ENCODE results near the gene CERCAM. TPM values are rescaled to one million over a fixed set of nuclear protein-coding genes. Genes with fewer than 3 reads are reported as not detected.

Gene CERCAM
- total RNA-seq, 1 donor from 2014 or later, result not detected

DNA sequence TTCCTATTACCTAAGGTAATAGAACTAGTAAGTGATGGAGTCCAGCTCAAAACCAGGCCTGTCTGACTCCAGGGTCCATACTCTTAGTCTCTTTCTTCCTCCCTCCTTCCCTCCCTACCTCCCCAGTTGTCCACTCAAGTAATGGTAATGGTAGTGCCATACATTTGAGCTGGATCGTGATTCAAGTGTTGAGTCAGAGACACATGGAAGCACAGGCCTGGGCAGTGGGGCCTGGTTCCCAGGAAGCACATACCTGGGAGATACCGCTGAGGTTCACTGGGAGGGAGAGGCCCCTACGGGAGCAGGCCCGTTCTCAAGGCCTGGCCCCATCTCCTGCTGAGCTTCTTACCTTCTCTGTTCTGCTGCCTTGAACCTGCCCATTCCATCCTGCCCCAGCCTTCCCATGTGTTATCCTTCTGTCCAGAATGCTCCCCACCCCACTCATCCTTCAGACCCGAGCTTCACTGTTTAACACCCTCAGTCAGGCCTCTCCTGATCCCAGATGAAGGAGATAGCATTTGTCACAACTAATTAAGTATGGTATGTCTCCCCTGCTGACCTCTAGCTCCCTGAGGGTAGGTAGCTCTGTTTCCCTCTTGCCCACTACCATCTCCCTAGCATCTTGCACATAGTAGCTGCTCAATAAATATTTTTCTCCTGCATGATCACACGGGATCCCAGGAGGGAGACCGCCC lies 35.7 kb upstream of the CERCAM start:
- H3K27ac ChIP-seq, result no peak overlapping the region
- Mint-ChIP-seq H3K9me3 (no peaks in the 10 kb centered on the region), H3K27ac (peak overlapping the region; percentile 98), H3K4me1 (peaks cover 87% of the 10 kb centered on the region), H3K27me3 (ENCODE audit: insufficient read depth, low read depth) (peaks cover 23% of the 10 kb centered on the region), H3K4me3 (peak overlapping the region; percentile 57), H3K36me3 (peaks cover 13% of the 10 kb centered on the region)
- no peaks in the 10 kb centered on the region for H3K79me2 ChIP-seq (ENCODE audit: low read depth)
- TF ChIP-seq EZH2phosphoT487 (IDR thresholded peaks at IDR 0.05) (no peak), EZH2 (IDR thresholded peaks at IDR 0.05) (no peak)
- TF ChIP-seq, protein P1, sequence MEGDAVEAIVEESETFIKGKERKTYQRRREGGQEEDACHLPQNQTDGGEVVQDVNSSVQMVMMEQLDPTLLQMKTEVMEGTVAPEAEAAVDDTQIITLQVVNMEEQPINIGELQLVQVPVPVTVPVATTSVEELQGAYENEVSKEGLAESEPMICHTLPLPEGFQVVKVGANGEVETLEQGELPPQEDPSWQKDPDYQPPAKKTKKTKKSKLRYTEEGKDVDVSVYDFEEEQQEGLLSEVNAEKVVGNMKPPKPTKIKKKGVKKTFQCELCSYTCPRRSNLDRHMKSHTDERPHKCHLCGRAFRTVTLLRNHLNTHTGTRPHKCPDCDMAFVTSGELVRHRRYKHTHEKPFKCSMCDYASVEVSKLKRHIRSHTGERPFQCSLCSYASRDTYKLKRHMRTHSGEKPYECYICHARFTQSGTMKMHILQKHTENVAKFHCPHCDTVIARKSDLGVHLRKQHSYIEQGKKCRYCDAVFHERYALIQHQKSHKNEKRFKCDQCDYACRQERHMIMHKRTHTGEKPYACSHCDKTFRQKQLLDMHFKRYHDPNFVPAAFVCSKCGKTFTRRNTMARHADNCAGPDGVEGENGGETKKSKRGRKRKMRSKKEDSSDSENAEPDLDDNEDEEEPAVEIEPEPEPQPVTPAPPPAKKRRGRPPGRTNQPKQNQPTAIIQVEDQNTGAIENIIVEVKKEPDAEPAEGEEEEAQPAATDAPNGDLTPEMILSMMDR (IDR thresholded peaks at IDR 0.05), result no peak
- no peak for DNase-seq (ENCODE audit: low spot score)
- peaks cover 28% of the 10 kb centered on the region for H3F3A ChIP-seq (ENCODE audit: low read depth)
- H3K4me2 ChIP-seq, result no peak overlapping the region
- H3K4me1 ChIP-seq, result peaks cover 23% of the 10 kb centered on the region
- H3K9me3 ChIP-seq (ENCODE audit: low read depth), result no peaks in the 10 kb centered on the region
- no peak overlapping the region for H3K4me3 ChIP-seq
- H3K36me3 ChIP-seq, result no peaks in the 10 kb centered on the region
- H4K20me1 ChIP-seq (ENCODE audit: low read depth), result peaks cover 100% of the 10 kb centered on the region
- H3K27me3 ChIP-seq, result peaks cover 100% of the 10 kb centered on the region
- H2AFZ ChIP-seq (replicated peaks), result no peak overlapping the region
- H3K9ac ChIP-seq, result no peak overlapping the region

DNA sequence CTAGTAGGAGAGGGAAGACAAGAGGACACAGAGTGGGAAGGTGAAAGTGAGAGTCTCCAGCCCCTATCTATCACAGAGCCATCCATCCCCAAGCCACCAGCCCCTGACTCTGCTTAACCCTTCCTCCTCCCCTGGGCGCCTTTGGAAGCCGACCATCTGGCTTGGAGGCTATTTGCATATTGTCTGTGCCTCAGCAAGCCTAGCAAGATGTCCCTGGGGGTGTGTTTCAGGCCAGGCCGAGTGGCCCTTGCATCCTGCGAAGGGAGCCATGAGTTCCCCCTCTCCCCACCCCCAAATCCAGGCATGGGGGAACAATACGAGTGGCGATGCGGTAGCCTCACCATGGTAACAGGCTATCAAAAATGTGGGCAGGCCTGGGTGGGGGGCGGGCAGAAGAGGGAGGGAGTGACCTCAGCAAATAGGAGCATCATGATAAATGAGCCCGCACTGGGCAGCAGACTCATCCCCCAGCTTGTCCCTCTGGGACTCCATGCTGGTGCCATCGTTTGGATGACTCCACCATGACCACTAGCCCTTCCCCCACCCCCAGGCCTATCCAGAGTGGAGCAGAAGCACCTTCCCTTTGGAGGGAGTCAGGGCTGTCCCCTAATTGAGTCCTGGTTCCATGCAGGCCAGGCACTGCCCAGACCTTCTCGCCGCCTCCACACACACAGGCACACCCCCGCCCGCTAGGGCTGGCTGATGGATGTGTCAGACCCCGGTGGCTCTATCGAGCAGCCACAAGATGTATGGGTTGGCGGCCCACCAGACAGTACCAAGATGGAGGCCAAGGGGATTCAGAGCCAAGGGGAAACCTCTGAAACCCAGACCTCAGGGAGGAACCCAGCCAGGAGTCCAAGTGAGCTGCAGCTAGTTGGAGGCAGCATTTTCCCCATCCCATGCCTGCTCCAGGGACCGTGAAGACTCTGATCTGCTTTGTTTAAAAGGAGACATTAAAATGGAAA lies 34.9 kb upstream of the CERCAM start:
- DNase-seq (ENCODE audit: low spot score), result no peak
- peak overlapping the region; percentile 98 for H3K27ac Mint-ChIP-seq
- Histone ChIP-seq H3K4me1 (peaks cover 23% of the 10 kb centered on the region), H4K20me1 (ENCODE audit: low read depth) (peaks cover 100% of the 10 kb centered on the region), H3K9ac (no peak overlapping the region), H3K9me3 (ENCODE audit: low read depth) (no peaks in the 10 kb centered on the region), H3K79me2 (ENCODE audit: low read depth) (no peaks in the 10 kb centered on the region), H3K4me2 (no peak overlapping the region), H3K27me3 (peaks cover 100% of the 10 kb centered on the region), H2AFZ (replicated peaks) (no peak overlapping the region), H3K4me3 (no peak overlapping the region), H3F3A (ENCODE audit: low read depth) (peaks cover 28% of the 10 kb centered on the region), H3K36me3 (no peaks in the 10 kb centered on the region), H3K27ac (no peak overlapping the region)
- H3K36me3 Mint-ChIP-seq, result peaks cover 9% of the 10 kb centered on the region
- TF ChIP-seq EZH2 (IDR thresholded peaks at IDR 0.05) (no peak), EZH2phosphoT487 (IDR thresholded peaks at IDR 0.05) (no peak)
- TF ChIP-seq, protein P1 (IDR thresholded peaks at IDR 0.05), result no peak
- H3K27me3 Mint-ChIP-seq (ENCODE audit: insufficient read depth, low read depth), result peaks cover 21% of the 10 kb centered on the region
- no peaks in the 10 kb centered on the region for H3K9me3 Mint-ChIP-seq
- peaks cover 89% of the 10 kb centered on the region for H3K4me1 Mint-ChIP-seq
- H3K4me3 Mint-ChIP-seq, result peak overlapping the region; percentile 57

DNA sequence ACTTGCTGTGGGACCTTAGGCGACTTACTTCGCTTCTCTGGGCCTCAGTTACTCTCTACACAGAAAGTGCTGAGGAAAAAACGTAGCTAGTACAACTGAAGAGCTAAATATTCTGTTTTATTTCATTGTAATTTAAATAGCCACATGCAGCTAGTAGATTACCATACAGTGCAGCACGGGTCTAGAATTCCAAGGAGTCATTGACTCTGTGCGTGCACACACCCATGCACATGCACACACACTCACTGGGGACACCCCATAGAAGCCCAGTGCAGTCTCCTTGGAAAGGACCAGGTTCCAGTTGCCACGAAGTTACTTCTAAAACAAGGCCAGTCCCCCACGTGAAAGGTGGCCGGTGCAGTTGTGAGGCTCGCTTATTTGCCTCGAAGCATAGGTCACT lies 32.5 kb upstream of the CERCAM start:
- H3K4me3 ChIP-seq, result no peak overlapping the region
- H3K9me3 ChIP-seq (ENCODE audit: low read depth), result no peaks in the 10 kb centered on the region
- H3K9me3 Mint-ChIP-seq, result no peaks in the 10 kb centered on the region
- peaks cover 25% of the 10 kb centered on the region for H3K27me3 Mint-ChIP-seq (ENCODE audit: insufficient read depth, low read depth)
- H4K20me1 ChIP-seq (ENCODE audit: low read depth), result peaks cover 100% of the 10 kb centered on the region
- no peak overlapping the region for H3K9ac ChIP-seq
- TF ChIP-seq, protein P1 (IDR thresholded peaks at IDR 0.05), result no peak
- TF ChIP-seq EZH2 (IDR thresholded peaks at IDR 0.05), result no peak
- TF ChIP-seq EZH2phosphoT487 (IDR thresholded peaks at IDR 0.05), result no peak
- H3K27ac Mint-ChIP-seq, result peak overlapping the region; percentile 78
- peaks cover 34% of the 10 kb centered on the region for H3F3A ChIP-seq (ENCODE audit: low read depth)
- peaks cover 22% of the 10 kb centered on the region for H3K4me1 ChIP-seq
- no peaks in the 10 kb centered on the region for H3K36me3 ChIP-seq
- no peaks in the 10 kb centered on the region for H3K79me2 ChIP-seq (ENCODE audit: low read depth)
- H2AFZ ChIP-seq (replicated peaks), result no peak overlapping the region
- DNase-seq (ENCODE audit: low spot score), result no peak
- no peak overlapping the region for H3K27ac ChIP-seq
- no peak overlapping the region for H3K4me3 Mint-ChIP-seq
- H3K36me3 Mint-ChIP-seq, result peaks cover 19% of the 10 kb centered on the region
- peaks cover 80% of the 10 kb centered on the region for H3K4me1 Mint-ChIP-seq
- H3K4me2 ChIP-seq, result no peak overlapping the region
- H3K27me3 ChIP-seq, result peaks cover 100% of the 10 kb centered on the region
